K562 (cell line): ENCODE data around the gene CMBL. TPM values are rescaled to one million over a fixed set of nuclear protein-coding genes. Genes with fewer than 3 reads are reported as not detected.

Source experiments
- ATF1 ChIP-seq, 2 experiments: fragments of 450-650 bp in 1 of 2; IDR thresholded peaks; 2 replicates each; pipeline ENCODE4 v1.6.1; 2016; ENCODE audit warnings: missing compliant biosample characterization in 1 of 2, missing genetic modification characterization in 1 of 2
- CBX8 ChIP-seq: fragments of 200-600 bp; sonication (generic); IDR thresholded peaks from 2 replicates; pipeline ENCODE4 v1.6.1; 2012; ENCODE audit warnings: borderline replicate concordance, mixed run types, low read depth, mild to moderate bottlenecking, moderate library complexity, mixed read lengths, low read length, control low read depth, inconsistent platforms; ENCODE audit not compliant: poor library complexity, severe bottlenecking; ENCODE audit errors: extremely low read depth
- CREM ChIP-seq: IDR thresholded peaks from 2 replicates; pipeline ENCODE4 v1.6.1; 2014; ENCODE audit warnings: antibody characterized with exemption, low read depth
- HDAC1 ChIP-seq, 2 experiments: fragments of 450-650 bp; IDR thresholded peaks; 2 replicates each; pipeline ENCODE4 v1.6.1; 2016 to 2017; ENCODE audit warnings: inconsistent platforms in 1 of 2, mild to moderate bottlenecking in 1 of 2, moderate library complexity in 1 of 2
- HDAC6 ChIP-seq: IDR thresholded peaks from 2 replicates; pipeline ENCODE4 v1.6.1; 2012; ENCODE audit warnings: low read depth, mild to moderate bottlenecking, control low read depth, inconsistent platforms, low read length, moderate library complexity
- HNRNPH1 ChIP-seq: fragments of 200-400 bp; formaldehyde crosslinking; optimal IDR thresholded peaks from 2 replicates; pipeline ENCODE3; 2017; ENCODE audit warnings: low read depth, mild to moderate bottlenecking, low read length, moderate library complexity
- KLF16 ChIP-seq: IDR thresholded peaks from 2 replicates; pipeline ENCODE4 v1.6.1; 2016; ENCODE audit warnings: antibody characterized with exemption
- L3MBTL2 ChIP-seq: fragments of 450-650 bp; IDR thresholded peaks from 2 replicates; pipeline ENCODE4 v1.6.1; 2016; ENCODE audit warnings: mild to moderate bottlenecking, moderate library complexity
- MAFF ChIP-seq: IDR thresholded peaks from 2 replicates; pipeline ENCODE4 v1.6.1; 2012; ENCODE audit warnings: low read length, improper control_type of control experiment
- MBD2 ChIP-seq: sonication (generic); IDR thresholded peaks from 2 replicates; pipeline ENCODE4 v1.6.1; 2016; ENCODE audit warnings: low read depth, borderline replicate concordance
- NEUROD1 ChIP-seq: fragments of 150-350 bp; IDR thresholded peaks from 2 replicates; pipeline ENCODE4 v1.6.1; 2014; ENCODE audit warnings: borderline replicate concordance, low read length, low read depth; ENCODE audit not compliant: partially characterized antibody
- NR3C1 ChIP-seq: sonication (generic); formaldehyde crosslinking; IDR thresholded peaks from 2 replicates; pipeline ENCODE4 v1.8.1; 2022; ENCODE audit warnings: missing genetic modification reagents
- PATZ1 ChIP-seq: fragments of 250-450 bp; sonication (Bioruptor Pico); IDR thresholded peaks from 2 replicates; pipeline ENCODE4 v1.5.0; 2020; ENCODE audit warnings: mild to moderate bottlenecking, borderline replicate concordance
- POLR2B ChIP-seq: fragments of 450-650 bp; IDR thresholded peaks from 2 replicates; pipeline ENCODE4 v1.6.1; 2018; ENCODE audit warnings: low read depth; ENCODE audit not compliant: partially characterized antibody
- POLR2G ChIP-seq: fragments of 200-400 bp; formaldehyde crosslinking; IDR thresholded peaks from 2 replicates; pipeline ENCODE4 v1.6.1; 2017; ENCODE audit warnings: low read depth, mild to moderate bottlenecking, antibody characterized with exemption, low read length, moderate library complexity
- RBM14 ChIP-seq: fragments of 200-400 bp; formaldehyde crosslinking; IDR thresholded peaks from 2 replicates; pipeline ENCODE4 v1.6.1; 2018; ENCODE audit warnings: low read depth, mild to moderate bottlenecking, low read length, moderate library complexity, borderline replicate concordance; ENCODE audit not compliant: insufficient read depth
- RBM17 ChIP-seq: fragments of 200-400 bp; formaldehyde crosslinking; IDR thresholded peaks from 2 replicates; pipeline ENCODE4 v1.6.1; 2017; ENCODE audit warnings: low read depth, mild to moderate bottlenecking, low read length, borderline replicate concordance
- RHOXF2B ChIP-seq: fragments of 250-450 bp; sonication (Bioruptor Pico); conservative IDR thresholded peaks from 2 replicates; pipeline ENCODE4 v1.5.1; 2021
- TAF7 ChIP-seq: fragments of 450-650 bp; IDR thresholded peaks from 2 replicates; pipeline ENCODE4 v1.6.1; 2016; ENCODE audit warnings: missing genetic modification characterization, missing compliant biosample characterization
- TEAD4 ChIP-seq, 2 experiments: sonication (generic) in 1 of 2; formaldehyde crosslinking in 1 of 2; IDR thresholded peaks; 2 replicates each; pipeline versions ENCODE4 v1.6.1 to v1.8.0; 2012 to 2022; ENCODE audit warnings: borderline replicate concordance in 1 of 2, inconsistent platforms in 1 of 2, low read length in 1 of 2, mild to moderate bottlenecking in 1 of 2, missing genetic modification reagents in 1 of 2
- THAP7 ChIP-seq: fragments of 250-450 bp; sonication (Bioruptor Pico); IDR thresholded peaks from 2 replicates; pipeline ENCODE4 v1.5.0; 2021
- ZBTB7A ChIP-seq: IDR thresholded peaks from 2 replicates; pipeline ENCODE4 v1.6.1; 2011; ENCODE audit warnings: low read depth, mild to moderate bottlenecking, low read length, moderate library complexity, borderline replicate concordance; ENCODE audit not compliant: control insufficient read depth
- ZFX ChIP-seq: sonication (generic); formaldehyde crosslinking; IDR thresholded peaks from 2 replicates; pipeline ENCODE4 v1.8.0; 2022; ENCODE audit warnings: mild to moderate bottlenecking, missing genetic modification reagents, moderate library complexity
- ZNF316 ChIP-seq: fragments of 450-650 bp; IDR thresholded peaks from 2 replicates; pipeline ENCODE4 v1.6.1; 2016
- ZSCAN29 ChIP-seq: fragments of 450-650 bp; IDR thresholded peaks from 2 replicates; pipeline ENCODE4 v1.6.1; 2017
- polyA plus RNA-seq, 8 experiments: library from polyadenylated mRNA; depleted of rRNA in 4 of 8; stranded (reverse) in 5 of 8; unstranded in 3 of 8; fragments of >200 nt; fragmentation: Nextera tagmentation in 2 of 8; fragmentation: Illumina TruSeq in 1 of 8; extraction: Ambion mirVana in 2 of 8; extraction: Trizol in 1 of 8; gene quantifications; 2 replicates each; pipeline versions ENCODE4 v1.2.1 to v1.2.3, GENCODE V29; 2011 to 2014; ENCODE audit warnings: inconsistent platforms in 1 of 8, missing spikeins in 1 of 8
- total RNA-seq, 7 experiments: library from RNA; depleted of rRNA in 6 of 7; stranded (reverse); fragments of >200 nt in 6 of 7; fragmentation: Illumina TruSeq in 2 of 7; extraction: Trizol in 2 of 7; gene quantifications; 2 replicates each; pipeline versions ENCODE4 v1.2.1 to v1.2.3, GENCODE V29; 2011 to 2021; ENCODE audit warnings: low replicate concordance in 1 of 7
- TF ChIP-seq, protein P1 (sequence below): fragments of 450-650 bp; IDR thresholded peaks from 2 replicates; pipeline ENCODE4 v1.6.1; 2016; ENCODE audit warnings: low read depth, mild to moderate bottlenecking, moderate library complexity

Gene CMBL
- total and polyA plus RNA-seq, 9 of the 15 experiments (the other 6 are each of a cell fraction or from before 2014, with no cell fraction given) = 22.6 to 192 (median 71.1) TPM

DNA sequence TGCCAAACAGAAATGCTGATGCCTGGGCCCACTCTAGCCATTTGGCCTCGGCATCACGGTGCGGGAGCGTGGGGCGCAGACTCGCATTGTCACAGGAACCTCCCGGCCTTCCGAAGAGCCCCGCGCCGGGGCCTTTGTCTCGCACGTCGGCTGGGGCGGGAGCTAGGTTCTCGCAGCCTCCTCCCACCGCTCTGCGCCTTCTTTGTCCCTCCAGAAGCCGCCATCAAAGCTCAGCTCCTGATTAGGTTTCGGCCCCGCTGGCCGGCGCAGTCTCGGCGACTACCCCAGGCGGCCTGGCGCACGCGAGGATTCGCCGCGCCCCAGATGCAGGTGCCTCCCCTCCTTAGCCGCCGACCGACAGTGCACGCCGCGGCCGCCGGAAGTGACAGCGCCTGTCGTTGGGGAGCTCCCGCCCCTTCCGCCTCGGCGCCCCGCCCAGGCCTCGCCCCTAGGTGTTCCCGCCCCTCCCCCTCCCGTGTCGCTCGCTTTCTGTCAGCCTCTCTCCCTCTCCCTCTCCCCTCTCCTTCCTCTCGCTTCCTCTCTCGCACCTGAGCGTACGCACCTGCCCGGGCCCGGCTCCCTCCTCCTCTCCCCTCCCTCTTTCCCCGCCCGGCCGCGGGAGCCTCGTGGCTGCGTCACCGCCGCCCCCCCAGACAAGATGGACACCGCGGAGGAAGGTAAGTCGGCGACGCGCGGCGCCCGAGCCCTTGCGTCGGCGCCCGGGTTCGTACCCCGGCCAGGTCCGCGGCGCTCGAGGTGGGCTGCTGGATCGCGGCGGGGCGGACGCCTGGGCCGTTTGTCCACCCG lies 45.7 kb upstream of the CMBL start, which contains the start of gene MARCHF6 (continued):
- no peak for TF ChIP-seq HNRNPH1
- TF ChIP-seq ATF1 (CRISPR knock-in tag; IDR thresholded peaks at IDR 0.05) = no peak
- TF ChIP-seq ATF1 (tag; IDR thresholded peaks at IDR 0.05) = peak; percentile 91
- no peak for TF ChIP-seq THAP7 (CRISPR knock-in tag)
- TF ChIP-seq KLF16 = no peak
- 0 out of 2 replicates have a peak, but pooled peaks have one; percentile 28 for TF ChIP-seq HDAC6
- peak; percentile 97 for TF ChIP-seq ZFX (CRISPR knock-in tag)
- TF ChIP-seq RBM17 = no peak
- TF ChIP-seq, protein P1, sequence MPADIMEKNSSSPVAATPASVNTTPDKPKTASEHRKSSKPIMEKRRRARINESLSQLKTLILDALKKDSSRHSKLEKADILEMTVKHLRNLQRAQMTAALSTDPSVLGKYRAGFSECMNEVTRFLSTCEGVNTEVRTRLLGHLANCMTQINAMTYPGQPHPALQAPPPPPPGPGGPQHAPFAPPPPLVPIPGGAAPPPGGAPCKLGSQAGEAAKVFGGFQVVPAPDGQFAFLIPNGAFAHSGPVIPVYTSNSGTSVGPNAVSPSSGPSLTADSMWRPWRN = no peak
- TF ChIP-seq ZNF316 = no peak
- TF ChIP-seq NEUROD1 = peak; percentile 30
- TF ChIP-seq HDAC1 (IDR thresholded peaks at IDR 0.05) = peak in 1 of 2 experiments; percentile 94; a peak in 2 of 4 replicates
- TF ChIP-seq RHOXF2B (CRISPR knock-in tag) = no peak
- TF ChIP-seq PATZ1 = no peak
- TF ChIP-seq ZSCAN29 = no peak
- TF ChIP-seq POLR2G = peak; percentile 96
- TF ChIP-seq MBD2 = peak; percentile 91
- peak; percentile 89 for TF ChIP-seq L3MBTL2
- peak; percentile 92 for TF ChIP-seq CREM
- TF ChIP-seq CBX8 = no peak
- TF ChIP-seq ZBTB7A = peak; percentile 42
- TF ChIP-seq MAFF = no peak
- peak; percentile 73; the same call in 1 of the 2 replicates for TF ChIP-seq TAF7 (tag)
- 0 out of 2 replicates have a peak, but pooled peaks have one; percentile 12 for TF ChIP-seq TEAD4 (IDR thresholded peaks at IDR 0.05; ENCODE audit: low read length)
- TF ChIP-seq TEAD4 (CRISPR knock-in tag; IDR thresholded peaks at IDR 0.05; ENCODE audit: borderline replicate concordance) = no peak
- TF ChIP-seq RBM14 = 0 out of 2 replicates have a peak, but pooled peaks have one; percentile 90
- peak; percentile 65 for TF ChIP-seq NR3C1 (CRISPR knock-in tag)
- peak; percentile 97 for TF ChIP-seq POLR2B
